Lung (tissue), 12 donors: ENCODE results near the gene SIK3. TPM values are rescaled to one million over a fixed set of nuclear protein-coding genes. Genes with fewer than 3 reads are reported as not detected.
"Not testable (repeated sequence)": the region's sequence is repeated elsewhere in the genome, so short reads cannot be mapped to it uniquely, and the experiment has no call there.

Source experiments
- ATAC-seq: fragments of 200-7000 bp; cut with Tn5 transposase; one replicate; pipeline ENCODE4 v1.9.1; 2020; ENCODE audit warnings: moderate number of reproducible peaks; ENCODE audit not compliant: insufficient read depth, low FRiP score
- DNase-seq, 3 donors: peaks; one replicate each; pipeline ENCODE4 v3.0.0-alpha.2; 2013 to 2017
- H3K27ac ChIP-seq, 2 donors: one replicate each; pipeline ENCODE4 v1.5.1; 2013; ENCODE audit warnings: mild to moderate bottlenecking in 2 of 2, moderate library complexity in 2 of 2, control low read depth in 1 of 2, inconsistent platforms in 1 of 2, low read depth in 1 of 2, low read length in 1 of 2
- H3K27me3 ChIP-seq, 3 donors: one replicate each; pipeline ENCODE4 v1.5.1; 2013; ENCODE audit warnings: low read length in 2 of 3; ENCODE audit not compliant: control insufficient read depth in 3 of 3, insufficient read depth in 3 of 3
- H3K36me3 ChIP-seq, 4 donors: one replicate each; pipeline ENCODE4 v1.5.1; 2013; ENCODE audit warnings: low read length in 4 of 4, mild to moderate bottlenecking in 1 of 4, moderate library complexity in 1 of 4; ENCODE audit not compliant: control insufficient read depth in 4 of 4, insufficient read depth in 4 of 4
- H3K4me1 ChIP-seq, 5 donors: one replicate each; pipeline ENCODE4 v1.5.1; 2013; ENCODE audit warnings: low read length in 5 of 5, mild to moderate bottlenecking in 2 of 5, moderate library complexity in 1 of 5; ENCODE audit not compliant: control insufficient read depth in 5 of 5, insufficient read depth in 5 of 5
- H3K4me3 ChIP-seq: one replicate; pipeline ENCODE4 v1.5.1; 2013; ENCODE audit warnings: mild to moderate bottlenecking, control low read depth, moderate library complexity
- H3K9ac ChIP-seq, 2 donors: one replicate each; pipeline ENCODE4 v1.5.1; 2013; ENCODE audit warnings: low read length in 2 of 2, control low read depth in 1 of 2; ENCODE audit not compliant: insufficient read depth in 1 of 2
- H3K9me3 ChIP-seq, 4 donors: one replicate each; pipeline ENCODE4 v1.5.1; 2013; ENCODE audit warnings: low read length in 3 of 4, mild to moderate bottlenecking in 1 of 4, moderate library complexity in 1 of 4; ENCODE audit not compliant: control insufficient read depth in 4 of 4, insufficient read depth in 3 of 4
- CTCF ChIP-seq: IDR thresholded peaks from 2 replicates; pipeline ENCODE4 v1.5.1; 2012; ENCODE audit warnings: mild to moderate bottlenecking; ENCODE audit errors: control extremely low read depth, extremely low read depth
- WGBS, 2 donors: extraction: QIAGEN DNeasy Blood & Tissue Kit; methylation state at CpG; one replicate each; pipeline ENCODE4 v1.1.7; 2013; 5-methylcytosine and 5-hydroxymethylcytosine counted together
- polyA plus RNA-seq, 2 donors: library from polyadenylated mRNA; stranded (reverse); fragments of 200-250 nt; gene quantifications; one replicate each; pipeline ENCODE4 v1.2.1, GENCODE V29; 2013
- total RNA-seq, 2 donors: library from RNA; depleted of rRNA in 1 of 2; stranded (reverse); fragments of >200 nt in 1 of 2; gene quantifications; one replicate each; pipeline ENCODE4 v1.2.1, GENCODE V29; 2014 to 2021
- donor health status: control.
- donor health status: control.
- donor health status: Bipolar disorder and iron deficiency.
- donor health status: healthy.
- donor health status: DM: yes; HTN: yes; CAD: no.

The SIK3 gene
- total and polyA plus RNA-seq, 4 donors = 9.0 to 43.4 (median 29.6) TPM

- Histone ChIP-seq H3K9ac (no peak overlapping the region), H3K4me3 (no peak overlapping the region), H3K9me3 (no peaks in the 10 kb centered on the region), H3K27ac (no peak overlapping the region), H3K36me3 (no peaks in the 10 kb centered on the region), H3K27me3 (no peaks in the 10 kb centered on the region), H3K4me1 (peaks cover 0 to 4% (median 0%) of the 10 kb centered on the region in 5 donors)
- ATAC-seq (no peak), DNase-seq (no peak)
- 78 to 79% methylated on average over 6 of the region's 6 CpGs for WGBS, 2 donors
- no peak for TF ChIP-seq CTCF
These were observed 71.5 kb downstream of the SIK3 start for GRCh38 chr11:117026593-117027330.

GRCh38 chr11:117023707-117024106 is 74.5 kb downstream of the SIK3 start:
- 94 to 96% methylated on average over 7 of the region's 7 CpGs for WGBS, 2 donors
- H3K9me3 ChIP-seq = not testable (repeated sequence)

GRCh38 chr11:117023178-117023577 is 75.0 kb downstream of the SIK3 start:
- Histone ChIP-seq H3K4me1 (peaks cover 0 to 10% (median 4%) of the 10 kb centered on the region in 5 donors), H3K36me3 (no peaks in the 10 kb centered on the region), H3K9ac (no peak overlapping the region), H3K4me3 (no peak overlapping the region), H3K9me3 (no peaks in the 10 kb centered on the region), H3K27me3 (no peaks in the 10 kb centered on the region), H3K27ac (no peak overlapping the region)
- DNase-seq = no peak
- TF ChIP-seq CTCF = no peak
- ATAC-seq = no peak
- 71 to 72% methylated on average over 3 of the region's 3 CpGs for whole genome bisulfite sequencing, 2 donors

More at GRCh38 chr11:117023707-117024106, 74.5 kb downstream of the SIK3 start:
- H3K27me3 ChIP-seq, H3K27ac ChIP-seq, DNase-seq, H3K9ac ChIP-seq, H3K36me3 ChIP-seq, H3K4me3 ChIP-seq, ATAC-seq: not testable (repeated sequence)
- peaks cover 0 to 10% (median 4%) of the 10 kb centered on the region in 5 donors for H3K4me1 ChIP-seq

GRCh38 chr11:117022526-117022925 is 75.7 kb downstream of the SIK3 start:
- WGBS, 2 donors = 52 to 59% methylated on average over 3 of the region's 3 CpGs
- ATAC-seq = no peak
- Histone ChIP-seq H3K9me3 (no peaks in the 10 kb centered on the region), H3K4me1 (peaks cover 0 to 10% (median 6%) of the 10 kb centered on the region in 5 donors), H3K27me3 (no peaks in the 10 kb centered on the region), H3K36me3 (no peaks in the 10 kb centered on the region), H3K27ac (no peak overlapping the region), H3K9ac (no peak overlapping the region), H3K4me3 (no peak overlapping the region)
- no peak for TF ChIP-seq CTCF
- DNase-seq = no peak
